Measurements from ENCODE around the gene PCYT1A.
"Not testable (repeated sequence)": the region's sequence is repeated elsewhere in the genome, so short reads cannot be mapped to it uniquely, and the experiment has no call there.

Gene PCYT1A

DNA sequence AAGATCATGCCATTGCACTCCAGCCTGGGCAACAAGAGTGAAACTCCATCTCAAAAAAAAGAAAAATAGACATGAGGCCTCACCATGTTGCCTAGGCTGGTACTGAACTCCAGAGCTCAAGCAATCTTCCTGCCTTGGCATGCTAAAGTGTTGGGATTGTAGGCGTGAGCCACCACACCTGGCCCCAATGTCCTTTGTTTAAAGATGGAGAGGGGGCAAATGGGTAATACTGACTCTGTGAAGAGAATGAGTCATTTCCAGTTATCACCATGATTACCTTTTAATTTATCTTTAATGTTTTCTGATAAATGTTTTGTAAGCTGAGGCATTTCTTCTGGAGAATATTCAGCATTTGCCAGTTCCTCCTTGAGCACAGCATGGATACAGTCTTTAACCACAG lies 28.3 kb upstream of the PCYT1A start:
- no peak for DNase-seq (ENCODE audit: low read depth)
- no peak overlapping the region for H3K4me3 ChIP-seq (ENCODE audit: low read depth, low read length)
- TF ChIP-seq, protein P1, sequence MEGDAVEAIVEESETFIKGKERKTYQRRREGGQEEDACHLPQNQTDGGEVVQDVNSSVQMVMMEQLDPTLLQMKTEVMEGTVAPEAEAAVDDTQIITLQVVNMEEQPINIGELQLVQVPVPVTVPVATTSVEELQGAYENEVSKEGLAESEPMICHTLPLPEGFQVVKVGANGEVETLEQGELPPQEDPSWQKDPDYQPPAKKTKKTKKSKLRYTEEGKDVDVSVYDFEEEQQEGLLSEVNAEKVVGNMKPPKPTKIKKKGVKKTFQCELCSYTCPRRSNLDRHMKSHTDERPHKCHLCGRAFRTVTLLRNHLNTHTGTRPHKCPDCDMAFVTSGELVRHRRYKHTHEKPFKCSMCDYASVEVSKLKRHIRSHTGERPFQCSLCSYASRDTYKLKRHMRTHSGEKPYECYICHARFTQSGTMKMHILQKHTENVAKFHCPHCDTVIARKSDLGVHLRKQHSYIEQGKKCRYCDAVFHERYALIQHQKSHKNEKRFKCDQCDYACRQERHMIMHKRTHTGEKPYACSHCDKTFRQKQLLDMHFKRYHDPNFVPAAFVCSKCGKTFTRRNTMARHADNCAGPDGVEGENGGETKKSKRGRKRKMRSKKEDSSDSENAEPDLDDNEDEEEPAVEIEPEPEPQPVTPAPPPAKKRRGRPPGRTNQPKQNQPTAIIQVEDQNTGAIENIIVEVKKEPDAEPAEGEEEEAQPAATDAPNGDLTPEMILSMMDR (IDR thresholded peaks at IDR 0.05; ENCODE audit: insufficient read depth, low read depth, low read length, missing control alignments) = no peak

DNA sequence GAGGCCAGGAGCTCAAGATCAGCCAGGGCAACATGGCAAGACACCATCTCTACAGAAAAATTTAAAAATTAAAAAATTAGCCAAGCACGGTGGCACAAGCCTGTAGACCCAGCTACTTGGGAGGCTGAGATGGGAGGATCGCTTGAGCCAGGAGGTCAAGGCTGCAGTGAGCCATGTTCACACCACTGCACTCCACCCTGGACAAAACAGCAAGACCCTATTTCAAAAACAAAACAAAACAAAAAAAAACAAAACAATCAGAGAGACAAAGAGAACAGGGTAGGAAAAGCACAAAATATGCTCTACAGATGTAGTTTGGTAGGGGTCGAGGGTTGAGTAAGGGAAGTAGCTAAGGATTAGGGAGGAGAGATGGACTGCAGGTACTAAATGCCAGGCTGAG lies 27.1 kb upstream of the PCYT1A start:
- no peak overlapping the region for H3K4me3 ChIP-seq (ENCODE audit: low read depth, low read length)
- TF ChIP-seq, protein P1 (IDR thresholded peaks at IDR 0.05; ENCODE audit: insufficient read depth, low read depth, low read length, missing control alignments) = no peak
- DNase-seq (ENCODE audit: low read depth) = no peak

DNA sequence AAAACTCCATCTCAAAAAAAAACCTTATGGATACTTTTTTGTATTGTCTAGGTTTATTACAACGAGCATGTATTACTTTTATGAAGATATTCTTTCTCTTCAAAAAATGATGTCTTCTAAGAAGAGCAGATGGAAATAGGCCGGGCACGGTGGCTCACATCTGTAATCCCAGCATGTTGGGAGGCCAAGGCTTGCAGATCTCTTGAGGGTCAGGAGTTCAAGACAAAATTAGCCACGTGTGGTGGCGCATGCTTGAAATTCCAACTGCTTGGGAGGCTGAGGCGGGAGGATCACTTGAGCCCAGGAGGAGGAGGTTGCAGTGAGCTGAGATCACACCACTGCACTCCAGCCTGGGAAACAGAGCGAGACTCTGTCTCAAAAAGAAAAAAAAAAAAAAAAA lies 26.6 kb upstream of the PCYT1A start:
- not testable (repeated sequence) for H3K4me3 ChIP-seq (ENCODE audit: low read depth, low read length); DNase-seq (ENCODE audit: low read depth)

DNA sequence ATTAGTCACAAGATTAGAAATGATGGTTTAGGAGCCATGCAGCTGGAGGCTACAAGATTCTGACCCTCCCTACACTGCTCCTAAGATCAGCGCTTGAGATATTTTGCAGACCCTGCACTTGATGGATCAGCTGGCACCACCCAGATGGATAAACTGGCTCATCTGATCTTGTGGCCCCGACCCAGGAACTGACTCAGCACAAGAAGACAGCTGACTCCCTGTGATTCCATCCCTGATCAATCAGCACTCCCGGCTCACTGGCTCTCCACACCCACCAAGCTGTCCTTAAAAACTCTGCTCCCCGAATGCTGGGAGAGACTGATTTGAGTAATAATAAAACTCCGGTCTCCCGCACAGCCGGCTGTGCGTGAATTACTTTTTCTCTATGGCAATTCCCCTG lies 15.4 kb upstream of the PCYT1A start:
- H3K4me3 ChIP-seq (ENCODE audit: low read depth, low read length); DNase-seq (ENCODE audit: low read depth): not testable (repeated sequence)

DNA sequence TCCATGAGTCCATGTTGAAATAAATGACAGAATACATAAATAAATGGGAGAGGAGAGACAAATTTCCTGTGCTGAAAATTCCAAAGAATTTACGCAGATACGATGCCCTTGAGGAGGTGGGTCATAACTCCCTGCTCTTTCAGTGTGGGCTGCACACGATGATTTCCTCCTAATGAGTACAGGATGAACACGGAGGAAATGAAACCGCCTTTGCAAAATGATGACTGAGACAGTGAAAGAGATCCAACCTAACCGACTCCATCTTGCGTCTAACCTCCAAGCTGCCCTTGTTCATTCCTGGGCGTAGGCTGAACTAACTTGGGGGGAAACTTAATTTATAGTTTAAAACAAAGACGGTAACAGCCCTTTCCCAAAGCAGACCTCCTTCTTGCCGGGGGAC lies 15.0 kb upstream of the PCYT1A start:
- H3K4me3 ChIP-seq (ENCODE audit: low read depth, low read length); DNase-seq (ENCODE audit: low read depth): not testable (repeated sequence)

DNA sequence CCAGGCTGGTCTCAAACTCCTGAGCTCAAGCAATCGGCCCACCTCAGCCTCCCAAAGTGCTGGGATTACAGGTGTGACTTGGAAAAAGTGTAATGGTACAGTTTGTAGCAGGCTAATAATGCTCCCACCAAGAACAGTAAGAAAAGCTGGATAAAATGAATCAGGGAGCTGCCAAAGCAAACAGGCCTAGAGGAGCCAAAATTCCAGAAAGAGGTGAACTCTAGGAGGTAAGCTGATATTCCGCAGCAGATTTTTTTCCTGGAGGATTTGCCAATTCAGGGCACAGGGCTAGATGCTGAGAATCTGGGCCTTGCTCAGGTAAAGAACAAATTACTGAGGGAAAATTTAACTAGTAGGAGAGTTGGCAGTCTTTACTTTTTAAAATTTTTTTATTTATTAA lies 11.0 kb upstream of the PCYT1A start:
- DNase-seq (ENCODE audit: low read depth) = no peak
- no peak overlapping the region for H3K4me3 ChIP-seq (ENCODE audit: low read depth, low read length)
- TF ChIP-seq, protein P1 (IDR thresholded peaks at IDR 0.05; ENCODE audit: insufficient read depth, low read depth, low read length, missing control alignments) = no peak

DNA sequence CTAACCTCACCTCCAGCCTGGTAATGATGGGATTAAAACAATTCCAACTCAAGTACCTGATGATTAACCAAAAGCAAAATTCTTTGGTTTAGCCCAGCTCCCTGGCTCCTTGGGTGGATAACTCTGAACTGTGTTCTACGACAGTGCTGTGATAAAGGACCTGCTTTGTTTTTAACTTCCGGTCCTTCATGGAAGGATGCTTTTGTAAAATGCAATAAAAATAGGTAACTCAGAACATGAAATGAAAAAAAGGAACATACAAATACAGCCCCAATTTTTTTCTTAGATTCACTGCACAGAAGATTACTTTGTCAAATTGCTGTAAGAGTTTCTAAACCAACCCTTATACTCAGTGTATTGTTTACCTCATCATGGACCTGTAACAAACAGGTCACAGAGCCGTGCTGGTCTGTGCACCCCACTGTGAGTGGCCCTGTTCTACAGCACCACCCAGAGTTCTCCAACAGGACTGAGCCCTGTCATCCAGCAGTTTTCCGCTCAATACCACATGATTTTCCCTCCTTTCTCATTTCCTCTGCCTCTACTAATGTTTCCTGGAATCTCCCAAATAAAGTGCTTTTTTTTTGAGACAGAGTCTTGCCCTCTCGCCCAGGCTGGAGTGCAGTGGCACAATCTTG lies 4.9 kb upstream of the PCYT1A start:
- TF ChIP-seq, protein P1 (IDR thresholded peaks at IDR 0.05; ENCODE audit: insufficient read depth, low read depth, low read length, missing control alignments) = peak; percentile 20

DNA sequence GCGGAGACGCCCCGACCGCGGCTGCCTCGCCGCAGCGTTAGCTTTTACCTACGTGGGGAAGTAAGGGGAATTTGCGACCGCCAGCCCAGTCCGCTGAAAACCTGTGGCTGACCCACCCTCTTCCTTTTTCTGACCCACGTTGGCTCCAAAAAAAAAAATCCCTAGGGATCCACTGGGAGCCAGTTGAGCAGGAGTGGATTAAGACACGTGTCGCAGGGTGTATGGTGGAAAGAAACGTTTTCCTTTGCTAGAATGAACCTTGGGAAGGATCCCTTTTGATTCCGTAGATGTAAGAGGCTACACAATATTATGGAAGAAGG lies 575 bp upstream of the PCYT1A start:
- no peak for DNase-seq (ENCODE audit: low read depth)
- TF ChIP-seq, protein P1 (IDR thresholded peaks at IDR 0.05; ENCODE audit: insufficient read depth, low read depth, low read length, missing control alignments) = no peak
- peak overlapping the region; percentile 82 for H3K4me3 ChIP-seq (ENCODE audit: low read depth, low read length)

More for the DNA sequence above, 4.9 kb upstream of the PCYT1A start:
- peak; percentile 68 for DNase-seq (ENCODE audit: low read depth)
- H3K4me3 ChIP-seq (ENCODE audit: low read depth, low read length) = peak overlapping the region; percentile 43

DNA sequence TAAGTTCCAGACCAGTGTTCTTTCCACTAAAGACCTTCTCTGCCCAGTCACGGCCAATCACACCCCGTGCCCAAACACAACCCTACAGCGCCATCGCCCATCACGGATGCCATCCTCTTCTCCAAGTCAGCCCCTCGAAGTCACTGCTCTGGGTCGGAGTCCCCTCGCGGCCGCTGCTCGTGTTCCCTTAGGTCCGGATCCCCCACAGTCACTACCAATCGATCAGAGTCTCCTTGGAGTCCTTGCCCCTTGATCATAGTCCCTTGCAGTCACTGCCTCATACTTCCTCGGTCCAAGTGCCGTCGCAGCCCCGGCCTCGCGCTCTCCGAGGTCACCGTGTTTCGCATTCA lies 461 bp downstream of the PCYT1A start:
- peak; percentile 49 for DNase-seq (ENCODE audit: low read depth)
- peak overlapping the region; percentile 82 for H3K4me3 ChIP-seq (ENCODE audit: low read depth, low read length)
- TF ChIP-seq, protein P1 (IDR thresholded peaks at IDR 0.05; ENCODE audit: insufficient read depth, low read depth, low read length, missing control alignments) = no peak
